Astrocyte of the spinal cord (primary cell): ENCODE data around the gene RBP3.

Source experiments
- DNase-seq: peaks from one replicate; pipeline ENCODE4 v3.0.0; 2011; ENCODE audit warnings: low read depth, low spot score
- H3K4me3 ChIP-seq: 2 replicates; pipeline ENCODE4 v1.5.1; 2011; ENCODE audit warnings: low read depth, mild to moderate bottlenecking, low read length, moderate library complexity
- in situ Hi-C: cut with HindIII; loops from 2 replicates; pipeline ENCODE4 v1.10.0; 2017; ENCODE audit warnings: low sequenced_read_pairs
- TF ChIP-seq, protein P1 (sequence below): IDR thresholded peaks from 2 replicates; pipeline ENCODE4 v1.5.1; 2012; ENCODE audit warnings: low read depth, mild to moderate bottlenecking, low read length, inconsistent platforms

RBP3 gene

DNA sequence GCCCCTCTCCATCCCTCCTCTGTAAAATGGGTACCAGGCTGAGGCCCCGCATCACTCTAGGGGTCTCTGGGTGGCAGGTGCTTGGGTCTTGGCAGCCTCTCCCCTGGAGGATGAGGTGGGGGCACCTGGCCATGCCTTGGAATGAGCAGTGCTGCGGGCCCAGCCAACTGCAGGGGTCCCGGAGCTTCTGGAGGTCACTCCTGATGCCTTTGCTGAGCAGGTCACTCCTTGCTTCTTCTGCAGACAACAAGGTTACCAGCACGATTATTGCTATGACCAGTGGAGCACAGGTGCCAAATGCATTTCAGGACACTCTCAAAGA, 58.3 kb downstream of the RBP3 start:
- in situ Hi-C loops = no loop called here

DNA sequence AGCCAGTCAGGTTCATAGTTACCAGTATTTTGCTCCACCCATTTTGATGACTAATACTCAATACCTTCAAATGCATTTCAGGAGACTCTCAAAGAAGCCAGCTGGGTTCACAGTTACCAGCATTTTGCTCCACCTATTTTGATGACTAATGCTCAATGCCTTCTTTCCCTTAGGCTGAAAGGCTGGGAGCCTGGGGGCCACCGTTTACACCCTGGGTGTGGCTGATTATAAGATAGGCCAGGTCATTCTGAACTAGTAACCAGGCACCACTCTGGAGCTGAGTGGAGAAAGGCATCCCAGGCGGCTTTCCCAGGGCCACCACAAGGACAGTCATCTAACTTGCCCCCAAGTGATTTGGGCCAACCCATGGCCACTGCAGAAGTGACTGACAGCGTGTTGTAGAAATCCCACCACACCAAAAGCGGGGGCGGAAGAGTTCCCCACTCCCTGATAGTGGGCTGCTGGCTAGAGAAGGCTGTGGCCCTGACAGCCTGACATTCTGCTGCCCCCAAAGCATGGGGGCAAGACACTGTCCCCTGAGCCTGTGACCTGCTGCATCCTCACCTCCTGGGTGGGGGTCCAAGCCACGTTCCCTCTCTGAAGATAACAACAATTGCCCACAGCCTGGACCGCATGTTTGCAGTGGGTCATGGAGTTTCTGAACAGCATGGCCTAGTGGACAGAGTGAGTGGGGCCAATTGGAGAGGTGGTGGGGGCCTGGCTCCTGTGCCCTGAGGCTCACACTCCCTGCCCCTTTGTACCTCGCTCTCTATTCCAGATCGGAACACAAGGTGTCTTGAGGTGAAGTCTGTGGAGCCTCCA, 58.9 kb downstream of the RBP3 start:
- peak; percentile 79 for DNase-seq
- TF ChIP-seq, protein P1, sequence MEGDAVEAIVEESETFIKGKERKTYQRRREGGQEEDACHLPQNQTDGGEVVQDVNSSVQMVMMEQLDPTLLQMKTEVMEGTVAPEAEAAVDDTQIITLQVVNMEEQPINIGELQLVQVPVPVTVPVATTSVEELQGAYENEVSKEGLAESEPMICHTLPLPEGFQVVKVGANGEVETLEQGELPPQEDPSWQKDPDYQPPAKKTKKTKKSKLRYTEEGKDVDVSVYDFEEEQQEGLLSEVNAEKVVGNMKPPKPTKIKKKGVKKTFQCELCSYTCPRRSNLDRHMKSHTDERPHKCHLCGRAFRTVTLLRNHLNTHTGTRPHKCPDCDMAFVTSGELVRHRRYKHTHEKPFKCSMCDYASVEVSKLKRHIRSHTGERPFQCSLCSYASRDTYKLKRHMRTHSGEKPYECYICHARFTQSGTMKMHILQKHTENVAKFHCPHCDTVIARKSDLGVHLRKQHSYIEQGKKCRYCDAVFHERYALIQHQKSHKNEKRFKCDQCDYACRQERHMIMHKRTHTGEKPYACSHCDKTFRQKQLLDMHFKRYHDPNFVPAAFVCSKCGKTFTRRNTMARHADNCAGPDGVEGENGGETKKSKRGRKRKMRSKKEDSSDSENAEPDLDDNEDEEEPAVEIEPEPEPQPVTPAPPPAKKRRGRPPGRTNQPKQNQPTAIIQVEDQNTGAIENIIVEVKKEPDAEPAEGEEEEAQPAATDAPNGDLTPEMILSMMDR = no peak
- in situ Hi-C loops = no loop called here
- H3K4me3 ChIP-seq = no peak overlapping the region

More for the DNA sequence above, 58.3 kb downstream of the RBP3 start:
- TF ChIP-seq, protein P1 = no peak
- no peak overlapping the region for H3K4me3 ChIP-seq
- DNase-seq = no peak
